Astrocyte (in vitro differentiated cells and primary cell): ENCODE data around the gene PLBD1.

ENCODE experiments used
- CTCF ChIP-seq: IDR thresholded peaks from 2 replicates; pipeline ENCODE4 v1.5.1; 2011; ENCODE audit warnings: low read depth, mild to moderate bottlenecking, inconsistent platforms, low read length, moderate library complexity; ENCODE audit not compliant: insufficient read depth
- EZH2 ChIP-seq: IDR thresholded peaks from 2 replicates; pipeline ENCODE4 v1.6.1; 2012; ENCODE audit warnings: mild to moderate bottlenecking, low read length, inconsistent platforms; ENCODE audit not compliant: insufficient read depth

- TF ChIP-seq CTCF (no peak), EZH2 (no peak)
Measured at GRCh38 chr12:14481201-14481600, 86.5 kb downstream of the PLBD1 start.
